Neural progenitor cell (in vitro differentiated cells): Measurements from ENCODE around the gene QPCT.

Source experiments
- EZH2 ChIP-seq: fragments of 200-600 bp; sonication (generic); IDR thresholded peaks from 2 replicates; pipeline ENCODE4 v1.6.1; 2017; ENCODE audit warnings: antibody characterized with exemption, mild to moderate bottlenecking, moderate library complexity
- EZH2phosphoT487 ChIP-seq: fragments of 200-600 bp; sonication (generic); IDR thresholded peaks from 2 replicates; pipeline ENCODE4 v1.6.1; 2017; ENCODE audit warnings: antibody characterized with exemption
- TF ChIP-seq, protein P1 (sequence below): fragments of 200-600 bp; sonication (generic); IDR thresholded peaks from 2 replicates; pipeline ENCODE4 v1.5.1; 2017; ENCODE audit warnings: antibody characterized with exemption, mild to moderate bottlenecking

DNA sequence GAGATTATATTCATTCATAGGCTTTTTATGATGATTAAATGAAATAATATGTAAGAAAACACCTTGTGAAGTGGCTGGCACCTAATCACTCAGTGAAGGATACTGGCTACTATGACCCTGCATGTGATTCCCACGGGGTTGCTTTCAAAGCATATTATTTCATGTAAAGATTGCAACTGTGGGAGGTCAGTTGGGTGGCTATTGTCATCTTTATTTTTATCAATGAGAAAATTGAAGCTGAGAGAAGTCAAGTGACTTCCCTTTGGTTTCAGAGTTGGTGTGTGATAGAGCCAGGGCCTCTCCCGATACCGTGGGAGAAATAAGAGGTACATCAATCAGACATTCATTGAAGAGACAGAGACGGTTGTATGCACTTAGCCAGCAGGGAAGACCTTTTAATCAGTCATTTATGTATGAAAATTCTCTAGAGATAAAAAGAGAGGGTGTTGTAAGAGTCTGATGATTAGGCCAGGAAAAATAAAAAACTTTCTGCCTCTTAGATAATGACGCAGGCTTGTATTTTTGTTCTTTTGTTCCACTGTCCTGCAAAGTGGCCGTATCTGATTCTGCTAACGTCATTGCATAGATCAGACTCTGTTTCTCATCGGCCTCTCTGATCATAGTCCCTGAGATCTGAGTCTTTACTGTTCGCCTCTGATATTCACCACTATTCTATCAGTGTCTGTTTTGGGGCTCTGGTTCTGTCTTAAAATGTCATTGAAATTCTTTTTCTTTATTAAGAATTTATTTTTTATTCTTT lies 50.5 kb downstream of the QPCT start:
- TF ChIP-seq, protein P1, sequence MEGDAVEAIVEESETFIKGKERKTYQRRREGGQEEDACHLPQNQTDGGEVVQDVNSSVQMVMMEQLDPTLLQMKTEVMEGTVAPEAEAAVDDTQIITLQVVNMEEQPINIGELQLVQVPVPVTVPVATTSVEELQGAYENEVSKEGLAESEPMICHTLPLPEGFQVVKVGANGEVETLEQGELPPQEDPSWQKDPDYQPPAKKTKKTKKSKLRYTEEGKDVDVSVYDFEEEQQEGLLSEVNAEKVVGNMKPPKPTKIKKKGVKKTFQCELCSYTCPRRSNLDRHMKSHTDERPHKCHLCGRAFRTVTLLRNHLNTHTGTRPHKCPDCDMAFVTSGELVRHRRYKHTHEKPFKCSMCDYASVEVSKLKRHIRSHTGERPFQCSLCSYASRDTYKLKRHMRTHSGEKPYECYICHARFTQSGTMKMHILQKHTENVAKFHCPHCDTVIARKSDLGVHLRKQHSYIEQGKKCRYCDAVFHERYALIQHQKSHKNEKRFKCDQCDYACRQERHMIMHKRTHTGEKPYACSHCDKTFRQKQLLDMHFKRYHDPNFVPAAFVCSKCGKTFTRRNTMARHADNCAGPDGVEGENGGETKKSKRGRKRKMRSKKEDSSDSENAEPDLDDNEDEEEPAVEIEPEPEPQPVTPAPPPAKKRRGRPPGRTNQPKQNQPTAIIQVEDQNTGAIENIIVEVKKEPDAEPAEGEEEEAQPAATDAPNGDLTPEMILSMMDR: no peak
- no peak for TF ChIP-seq EZH2
- no peak for TF ChIP-seq EZH2phosphoT487
